ENCODE results near the gene ABCD1. TPM values are rescaled to one million over a fixed set of nuclear protein-coding genes. Genes with fewer than 3 reads are reported as not detected.
A peak's percentile ranks its signal among the peaks of the same experiment; 100 is the strongest.

The ABCD1 gene
- total RNA-seq, 1 donor from 2014 or later: 11.0 TPM

- H3K4me3 ChIP-seq: peak overlapping the region in 1 of 2 donors; percentile 3
- no peaks in the 10 kb centered on the region for H3K27me3 ChIP-seq
- H3K27ac ChIP-seq: no peak overlapping the region
- H3K9me3 ChIP-seq: no peaks in the 10 kb centered on the region
- TF ChIP-seq POLR2AphosphoS5 (IDR thresholded peaks at IDR 0.05; ENCODE audit: insufficient read depth in 1 of 2, low read depth in 1 of 2) (peak in 1 of 2 donors; percentile 6), POLR2A (IDR thresholded peaks at IDR 0.05) (no peak)
- H3K36me3 ChIP-seq: no peaks in the 10 kb centered on the region
- intact Hi-C loops (cut with DNase I): loop anchor here (10.0 kb wide), 1 partner anchor 145 kb away; the partner anchor contains the start of gene ARHGAP4
- peaks cover 18% of the 10 kb centered on the region for H3K4me1 ChIP-seq
- DNase-seq (ENCODE audit: extremely low spot score in 2 of 2): no peak
Measured at GRCh38 chrX:153779891-153780677, 55.4 kb downstream of the ABCD1 start.

GRCh38 chrX:153780678-153781427, 56.2 kb downstream of the ABCD1 start, which contains the start of gene SRPK3:
Gene SRPK3 (plus strand): TSS chrX:153781041. CDS start chrX:153781087, 46 bp downstream.
- DNase-seq (ENCODE audit: extremely low spot score in 2 of 2): no peak
- Histone ChIP-seq H3K4me1 (peaks cover 18% of the 10 kb centered on the region), H3K36me3 (peaks cover 0 to 3% of the 10 kb centered on the region in 2 donors), H3K27ac (no peak within 1 kb of the TSS), H3K27me3 (no peaks in the 10 kb centered on the region), H3K4me3 (peak within 1 kb of the TSS; percentile 3 to 23), H3K9me3 (no peaks in the 10 kb centered on the region)
- TF ChIP-seq POLR2AphosphoS5 (IDR thresholded peaks at IDR 0.05; ENCODE audit: insufficient read depth in 1 of 2, low read depth in 1 of 2) (peak in 1 of 2 donors; percentile 6), CTCF (IDR thresholded peaks at IDR 0.05) (no peak), POLR2A (IDR thresholded peaks at IDR 0.05) (no peak)
- intact Hi-C loops (cut with DNase I): loop anchor here (10.0 kb wide), 1 partner anchor 144 kb away; the partner anchor contains the start of gene ARHGAP4

- intact Hi-C loops (cut with DNase I): loop anchor here (10.0 kb wide), 1 partner anchor 143 kb away; the partner anchor contains the start of gene ARHGAP4
- no peak overlapping the region for H3K27ac ChIP-seq
Measured at GRCh38 chrX:153781428-153782047, 56.9 kb downstream of the ABCD1 start.

GRCh38 chrX:153782313-153782712, 57.7 kb downstream of the ABCD1 start:
- no peaks in the 10 kb centered on the region for H3K9me3 ChIP-seq
- peaks cover 0 to 12% of the 10 kb centered on the region in 2 donors for H3K36me3 ChIP-seq
- TF ChIP-seq POLR2A (IDR thresholded peaks at IDR 0.05): no peak
- TF ChIP-seq POLR2AphosphoS5 (IDR thresholded peaks at IDR 0.05; ENCODE audit: insufficient read depth in 1 of 2, low read depth in 1 of 2): no peak
- no peak for TF ChIP-seq CTCF (IDR thresholded peaks at IDR 0.05)
- H3K27ac ChIP-seq: no peak overlapping the region
- H3K4me3 ChIP-seq: no peak overlapping the region
- no peak for DNase-seq (ENCODE audit: extremely low spot score in 2 of 2)
- intact Hi-C loops (cut with DNase I): loop anchor here (10.0 kb wide), 1 partner anchor 142 kb away; the partner anchor contains the start of gene ARHGAP4
- no peaks in the 10 kb centered on the region for H3K27me3 ChIP-seq
- H3K4me1 ChIP-seq: peaks cover 18% of the 10 kb centered on the region

More at GRCh38 chrX:153781428-153782047, 56.9 kb downstream of the ABCD1 start:
- peaks cover 18% of the 10 kb centered on the region for H3K4me1 ChIP-seq
- DNase-seq (ENCODE audit: extremely low spot score in 2 of 2): no peak
- peaks cover 0 to 8% of the 10 kb centered on the region in 2 donors for H3K36me3 ChIP-seq
- no peaks in the 10 kb centered on the region for H3K27me3 ChIP-seq
- H3K4me3 ChIP-seq: peak overlapping the region in 1 of 2 donors; percentile 23
- no peaks in the 10 kb centered on the region for H3K9me3 ChIP-seq
- TF ChIP-seq POLR2AphosphoS5 (IDR thresholded peaks at IDR 0.05; ENCODE audit: insufficient read depth in 1 of 2, low read depth in 1 of 2): peak in 1 of 2 donors; percentile 3
- TF ChIP-seq POLR2A (IDR thresholded peaks at IDR 0.05): no peak

- DNase-seq (ENCODE audit: extremely low spot score in 2 of 2): no peak
- Histone ChIP-seq H3K4me1 (peaks cover 18% of the 10 kb centered on the region), H3K9me3 (no peaks in the 10 kb centered on the region), H3K27me3 (no peaks in the 10 kb centered on the region), H3K36me3 (peaks cover 0 to 12% of the 10 kb centered on the region in 2 donors), H3K4me3 (no peak overlapping the region), H3K27ac (no peak overlapping the region)
- intact Hi-C loops (cut with DNase I): loop anchor here (10.0 kb wide), 1 partner anchor 142 kb away; the partner anchor contains the start of gene ARHGAP4
- TF ChIP-seq POLR2AphosphoS5 (IDR thresholded peaks at IDR 0.05; ENCODE audit: insufficient read depth in 1 of 2, low read depth in 1 of 2): no peak
- TF ChIP-seq CTCF (IDR thresholded peaks at IDR 0.05): no peak
- TF ChIP-seq POLR2A (IDR thresholded peaks at IDR 0.05): no peak
Measured at GRCh38 chrX:153782871-153783270, 58.2 kb downstream of the ABCD1 start.
